SHP77 treated with DMSO at 0.1 percent for 48 hours (cell line): Measurements from ENCODE around the gene SLC8A1.

Source experiments
- DNase-seq: peaks from one replicate; lab custom pipeline; 2025; lab: John Stamatoyannopoulos, UW

The SLC8A1 gene

DNA sequence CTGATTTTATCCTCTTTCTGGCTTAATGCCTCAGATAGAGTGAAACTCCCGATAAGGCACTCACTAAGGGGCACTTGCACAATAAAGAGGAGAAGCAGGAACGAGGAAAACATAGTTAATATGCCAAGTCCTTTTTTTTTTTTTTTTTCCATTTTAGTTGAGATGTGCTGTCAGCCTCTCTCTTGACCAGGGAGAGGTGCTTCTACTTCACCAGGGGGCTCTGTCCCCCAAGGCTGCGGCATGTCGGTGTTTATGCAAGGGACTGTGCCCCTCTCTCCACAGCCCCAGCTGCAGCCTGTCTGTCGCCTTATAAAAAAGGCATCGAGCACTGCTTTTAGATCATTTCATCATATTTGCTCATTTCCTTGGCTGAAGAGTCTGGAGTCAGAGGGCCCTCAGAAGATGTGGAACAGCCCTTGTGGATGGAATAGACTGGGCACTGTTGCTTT is 178.1 kb downstream of the SLC8A1 start:
- no peak for DNase-seq

- DNase-seq = no peak
These were observed 180.8 kb downstream of the SLC8A1 start for GRCh38 chr2:40271094-40271493.

DNA sequence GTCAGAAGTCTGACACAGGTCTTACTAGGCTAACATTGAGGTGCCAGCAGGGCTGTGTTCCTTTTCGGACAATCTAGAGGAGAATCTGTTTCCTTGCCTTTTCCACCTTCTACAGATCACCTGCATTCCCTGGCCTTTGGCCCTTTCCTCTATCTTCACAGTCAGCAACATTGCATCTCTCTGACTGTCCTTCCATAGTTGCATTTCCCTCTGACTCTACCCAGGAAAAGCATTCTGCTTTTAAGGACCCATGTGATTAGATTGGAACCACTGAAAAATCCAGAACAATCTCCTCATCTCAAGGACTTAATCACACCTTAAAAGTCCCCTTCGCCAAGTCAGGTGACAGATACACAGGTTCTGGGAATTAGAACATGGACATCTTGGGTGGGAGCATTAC is 181.5 kb downstream of the SLC8A1 start:
- DNase-seq = no peak

- no peak for DNase-seq
These were observed 183.3 kb downstream of the SLC8A1 start for GRCh38 chr2:40268566-40268965.

DNA sequence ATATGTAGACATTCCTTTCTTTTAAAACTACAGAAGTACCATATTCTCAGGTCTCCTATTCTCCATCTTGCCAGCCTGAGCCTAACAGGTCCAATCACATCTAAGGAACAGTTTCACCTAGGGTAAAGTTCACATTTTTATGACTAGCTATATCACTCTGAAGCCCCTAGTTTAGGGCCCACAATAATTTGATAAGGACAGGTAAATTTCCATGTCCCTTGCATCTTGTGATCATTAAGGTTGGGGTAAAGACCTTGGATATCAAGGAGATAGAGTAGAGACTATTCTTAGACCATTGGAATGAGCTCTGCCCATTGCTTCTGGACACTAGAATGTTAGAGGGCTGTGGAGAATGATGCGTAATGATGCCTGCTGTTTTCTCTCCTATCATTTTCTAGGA is 185.7 kb downstream of the SLC8A1 start:
- DNase-seq = no peak

DNA sequence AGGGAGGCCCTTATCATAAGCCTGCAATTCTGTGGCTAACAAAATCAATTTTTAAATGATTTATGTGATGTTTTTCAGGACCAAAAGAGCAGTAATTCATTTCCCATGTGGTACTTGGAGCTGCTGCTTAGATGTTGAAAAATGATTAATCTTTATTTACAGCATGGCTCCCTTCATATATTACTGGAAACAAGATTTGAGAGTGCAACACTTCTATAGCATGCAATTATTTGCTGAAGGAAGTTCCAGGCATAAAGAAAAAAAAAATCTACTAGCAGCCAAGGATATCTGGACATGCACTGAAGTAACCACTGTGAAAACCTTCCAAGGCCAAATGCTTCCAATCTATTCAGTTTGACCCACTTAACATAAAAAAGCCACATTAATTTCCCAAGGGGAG is 186.3 kb downstream of the SLC8A1 start:
- DNase-seq = no peak

GRCh38 chr2:40261042-40261441 is 190.8 kb downstream of the SLC8A1 start:
- no peak for DNase-seq

DNA sequence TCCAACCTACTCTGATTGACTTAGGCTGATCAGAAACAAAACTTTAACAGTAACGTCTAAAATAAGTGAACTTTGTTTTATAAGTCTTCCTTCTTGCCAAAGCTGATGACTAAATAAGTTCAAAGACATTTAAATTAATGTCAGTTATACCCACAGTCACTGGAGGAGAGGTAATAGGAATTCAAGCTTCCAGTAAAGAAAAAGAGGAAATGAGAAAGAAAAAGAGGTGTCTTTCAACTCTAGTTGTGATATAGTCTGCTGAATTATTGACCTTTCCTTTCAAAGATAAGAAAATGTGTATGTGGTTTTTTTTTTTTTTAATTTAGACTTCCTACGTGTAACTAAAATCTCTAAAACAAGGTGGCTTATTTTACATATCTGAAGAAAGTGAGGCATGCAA is 191.5 kb downstream of the SLC8A1 start:
- DNase-seq = no peak

- no peak for DNase-seq
These were observed 192.0 kb downstream of the SLC8A1 start for GRCh38 chr2:40259900-40260299.

DNA sequence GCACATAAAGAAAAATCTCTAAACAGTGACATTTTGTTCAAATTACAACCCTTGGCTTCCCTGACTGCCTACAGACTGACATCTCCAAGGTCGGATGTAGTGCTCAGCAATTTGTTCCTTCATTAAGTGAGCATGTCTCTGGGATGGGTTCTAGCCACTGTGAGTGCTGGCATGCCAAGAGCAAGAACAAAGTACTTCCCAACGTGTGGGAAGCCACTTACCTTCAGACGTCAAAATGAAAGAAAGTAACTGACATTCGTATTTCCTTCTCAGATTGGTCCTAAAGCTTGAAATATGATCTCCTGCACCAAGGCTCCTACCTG is 193.8 kb downstream of the SLC8A1 start:
- no peak for DNase-seq

- DNase-seq = no peak
These were observed 194.4 kb downstream of the SLC8A1 start for GRCh38 chr2:40257340-40258134.

DNA sequence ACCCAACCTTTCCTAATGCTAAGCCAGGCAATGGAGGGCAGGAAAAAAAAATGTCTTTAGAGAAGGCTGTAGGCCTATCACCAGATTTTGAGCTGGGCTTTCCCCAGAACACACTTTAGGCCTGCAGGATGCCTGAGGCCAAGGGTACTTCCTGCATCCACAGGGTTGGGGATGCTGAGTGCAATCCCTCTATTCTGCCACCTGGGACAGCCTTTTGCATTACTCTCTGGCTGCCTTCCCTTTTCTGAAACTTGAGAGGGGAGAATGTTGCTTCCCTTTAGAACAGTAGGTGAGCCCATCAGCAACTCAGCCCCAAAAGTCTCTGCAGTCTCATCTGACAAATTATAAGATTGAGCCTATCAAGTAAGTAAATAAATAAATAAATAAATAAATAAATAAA is 195.2 kb downstream of the SLC8A1 start:
- no peak for DNase-seq

DNA sequence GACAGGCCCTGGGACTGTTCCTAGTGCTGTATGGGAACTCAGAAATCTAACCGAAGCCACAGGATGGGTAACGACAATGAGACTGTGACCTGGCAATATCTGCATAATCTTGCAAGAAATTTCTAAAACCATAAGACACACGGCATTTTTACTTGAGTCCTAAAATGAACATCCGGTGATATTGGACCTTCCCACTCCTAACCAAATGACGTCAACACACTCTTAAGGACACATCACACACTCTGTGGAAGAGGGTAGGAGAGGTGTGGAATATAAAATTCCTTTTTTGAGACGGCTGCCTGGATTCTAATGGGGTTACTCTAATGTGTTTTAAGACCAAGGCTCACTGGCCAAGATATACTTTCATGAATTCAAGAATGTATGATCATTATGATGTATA is 195.9 kb downstream of the SLC8A1 start:
- no peak for DNase-seq

- DNase-seq = no peak
These were observed 196.8 kb downstream of the SLC8A1 start for GRCh38 chr2:40255103-40255502.

DNA sequence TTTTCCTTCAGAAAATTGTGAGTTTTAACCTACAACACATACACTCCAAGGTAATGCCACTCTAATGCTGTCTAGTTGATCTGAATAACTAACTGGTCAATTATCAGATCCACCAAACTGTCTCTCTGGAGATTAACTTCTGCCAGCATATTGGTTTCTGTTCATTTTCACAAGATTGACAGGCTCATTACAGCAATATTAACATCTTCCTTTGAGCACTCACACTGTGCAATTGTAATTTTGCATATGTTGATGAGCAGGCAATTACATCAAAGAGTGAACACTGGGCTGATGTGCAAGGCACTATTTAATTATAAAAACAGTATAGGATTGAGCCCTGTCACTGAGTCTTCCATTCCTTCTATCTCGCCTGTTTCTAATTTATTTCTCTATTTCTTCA is 197.3 kb downstream of the SLC8A1 start:
- DNase-seq = no peak

DNA sequence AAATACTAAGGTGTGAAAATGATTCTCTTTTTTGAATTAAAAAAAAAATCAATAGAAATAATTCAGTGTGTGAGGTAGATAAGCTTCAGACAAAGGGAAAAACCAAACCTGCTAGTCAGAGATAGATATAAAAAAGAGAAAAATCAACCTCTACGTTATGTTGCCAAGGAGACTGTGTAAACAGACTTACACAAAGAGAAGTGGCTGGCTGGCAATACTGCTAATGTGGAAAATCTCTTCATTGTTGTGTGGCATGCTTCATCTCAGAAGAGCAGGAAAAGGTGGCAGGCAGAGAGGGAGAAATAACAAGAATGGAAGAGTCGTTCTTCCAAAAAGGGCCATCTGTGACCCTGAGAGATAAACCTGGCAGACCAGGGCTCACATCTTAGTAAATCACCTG is 200.8 kb downstream of the SLC8A1 start:
- DNase-seq = no peak

- no peak for DNase-seq
These were observed 202.3 kb downstream of the SLC8A1 start for GRCh38 chr2:40249577-40249976.

DNA sequence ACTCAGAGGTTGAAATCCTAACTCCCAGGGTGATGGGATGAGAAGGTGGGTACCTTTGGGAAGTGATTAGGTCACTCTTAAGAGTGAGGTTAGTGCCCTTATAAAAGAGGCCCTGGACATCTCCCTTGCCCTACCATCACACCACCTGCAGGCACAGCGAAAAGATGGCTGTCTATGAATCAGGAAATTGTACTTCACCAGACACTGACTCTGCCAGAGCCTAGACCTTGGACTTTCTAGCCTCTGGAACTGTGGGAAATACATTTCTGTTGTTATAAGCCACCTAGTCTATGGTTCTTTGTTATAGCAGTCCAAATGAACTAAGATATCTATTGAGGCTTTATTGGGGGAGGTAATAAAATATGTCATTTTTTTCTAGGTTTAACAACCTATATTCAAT is 203.6 kb downstream of the SLC8A1 start:
- no peak for DNase-seq

DNA sequence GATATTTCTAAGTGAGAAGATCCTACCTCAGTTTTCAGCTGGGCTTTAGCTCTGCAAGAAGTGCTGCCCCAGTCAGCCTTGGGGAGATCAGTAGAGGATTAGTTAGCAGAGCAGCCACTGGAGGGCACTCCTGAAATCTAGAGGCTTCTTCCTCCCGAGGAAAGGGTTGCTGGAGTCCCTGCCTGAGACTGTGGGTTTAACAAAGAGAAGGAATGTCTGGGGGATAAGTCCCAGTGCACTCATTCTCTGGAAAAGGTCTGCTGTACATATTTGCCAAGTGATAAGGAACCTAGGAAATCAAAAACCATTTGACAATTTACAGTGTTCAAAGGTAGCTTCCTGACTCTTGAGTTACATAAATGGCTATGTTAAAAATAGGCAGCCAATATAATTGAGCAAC is 207.2 kb downstream of the SLC8A1 start:
- DNase-seq = no peak

DNA sequence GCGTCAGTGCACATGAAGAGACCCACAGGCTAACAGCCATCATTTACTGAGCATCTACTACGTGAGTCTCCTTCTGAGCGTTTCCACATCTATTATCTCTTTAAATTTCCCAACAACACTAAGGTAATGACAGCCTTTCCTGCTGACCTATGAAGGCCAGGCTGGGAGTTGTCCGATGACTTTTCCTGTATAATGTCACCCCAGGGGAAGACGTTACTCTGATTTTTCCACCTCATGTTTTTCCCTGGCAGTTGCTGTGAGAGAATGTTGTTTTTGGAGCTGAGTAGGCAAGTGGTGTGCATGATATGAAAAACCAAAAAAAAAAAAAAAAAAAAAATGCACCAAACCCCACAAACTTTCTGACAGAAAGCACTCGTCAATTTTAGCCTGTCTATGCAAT is 207.6 kb downstream of the SLC8A1 start:
- no peak for DNase-seq

- no peak for DNase-seq
These were observed 208.2 kb downstream of the SLC8A1 start for GRCh38 chr2:40243581-40244187.

- DNase-seq = no peak
These were observed 209.6 kb downstream of the SLC8A1 start for GRCh38 chr2:40242315-40242714.

GRCh38 chr2:40240070-40240469 is 211.8 kb downstream of the SLC8A1 start:
- no peak for DNase-seq
